GM21360 (cell line): Measurements from ENCODE around the gene PPM1J.
A peak's percentile ranks its signal among the peaks of the same experiment; 100 is the strongest.

ENCODE experiments used
- ATAC-seq: cut with Tn5 transposase; IDR thresholded peaks from one replicate; pipeline ENCODE4 v1.9.1; 2021; ENCODE audit warnings: mild to moderate bottlenecking, moderate library complexity; ENCODE audit not compliant: unreplicated experiment

PPM1J gene

DNA sequence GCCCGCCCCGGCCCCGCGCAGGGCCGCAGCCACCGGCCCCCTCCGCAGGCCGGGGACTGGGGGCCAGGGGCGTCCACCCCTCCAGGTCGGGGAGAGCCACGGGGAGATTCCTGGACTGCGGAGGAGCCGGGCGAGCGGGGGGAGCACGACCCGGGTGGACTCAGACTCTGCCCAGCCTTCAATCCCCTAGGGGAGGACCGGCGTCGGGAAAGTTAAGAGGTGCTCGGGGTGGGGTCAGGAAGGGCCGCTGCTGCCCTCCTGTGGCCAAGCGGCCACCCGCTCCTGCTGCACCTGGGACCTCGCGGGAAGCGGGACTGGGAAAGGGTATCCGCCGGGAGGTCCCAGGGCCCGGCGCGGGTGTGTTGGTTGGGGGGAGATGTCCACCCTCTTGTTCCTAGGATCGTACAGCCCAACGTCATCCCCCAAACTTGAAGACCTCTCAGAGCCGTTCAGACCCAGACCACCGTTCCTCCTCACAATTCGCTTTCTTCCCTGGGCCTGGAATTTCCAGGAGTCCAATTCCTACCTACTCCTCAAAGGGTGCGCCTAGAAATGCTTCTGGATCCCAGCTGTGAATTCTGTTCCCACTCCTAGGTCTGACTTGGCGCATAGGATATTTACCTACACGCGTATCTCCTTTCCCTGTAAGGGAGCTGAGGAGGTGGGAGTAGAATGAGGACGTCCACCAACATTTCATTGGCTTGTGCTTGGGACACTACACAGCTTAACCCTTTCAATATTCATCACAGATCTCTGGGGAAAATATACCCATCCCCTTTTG, 7.7 kb downstream of the PPM1J start:
- ATAC-seq = peak; percentile 37

DNA sequence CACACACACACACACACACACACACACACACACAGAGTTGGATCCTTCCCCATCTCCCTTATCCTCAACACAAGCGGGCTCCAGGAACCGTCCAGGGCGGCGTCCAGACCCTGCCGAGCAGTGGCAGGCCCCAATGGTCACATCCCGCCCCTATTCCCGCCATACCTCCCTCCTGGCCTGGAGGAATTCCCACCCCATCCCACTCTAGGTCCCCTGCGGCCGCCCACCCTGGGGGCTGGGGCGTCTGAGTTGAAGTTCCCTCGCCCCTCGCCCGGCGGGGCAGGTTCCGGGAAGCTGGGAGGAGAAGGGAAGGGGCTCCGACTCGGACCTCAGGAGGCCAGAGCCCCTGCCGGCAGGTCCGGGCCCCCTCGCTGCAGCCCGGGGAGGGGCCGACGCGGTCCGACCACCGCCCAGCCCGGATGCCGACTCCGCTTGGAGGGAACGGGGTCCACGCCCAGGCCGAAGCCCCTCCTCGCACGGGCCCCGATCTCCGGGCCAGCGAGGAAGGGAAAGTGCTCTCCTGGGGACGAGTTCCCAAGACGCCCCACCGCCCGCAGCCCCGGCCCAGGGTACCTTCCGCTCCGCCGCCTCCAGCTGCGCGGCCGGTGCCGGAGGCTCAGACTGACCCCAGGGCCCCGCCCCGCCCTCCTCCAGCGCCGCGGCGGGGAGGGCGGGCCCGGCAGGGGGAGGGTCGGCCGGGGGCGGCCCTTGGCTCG, 8.5 kb downstream of the PPM1J start, which contains the start of gene RHOC:
Gene RHOC, minus strand, starts transcription at position 623 of the 716 bp plus-strand sequence. CDS start 3,328 bp downstream, outside the sequence.
- peak; percentile 46 for ATAC-seq

DNA sequence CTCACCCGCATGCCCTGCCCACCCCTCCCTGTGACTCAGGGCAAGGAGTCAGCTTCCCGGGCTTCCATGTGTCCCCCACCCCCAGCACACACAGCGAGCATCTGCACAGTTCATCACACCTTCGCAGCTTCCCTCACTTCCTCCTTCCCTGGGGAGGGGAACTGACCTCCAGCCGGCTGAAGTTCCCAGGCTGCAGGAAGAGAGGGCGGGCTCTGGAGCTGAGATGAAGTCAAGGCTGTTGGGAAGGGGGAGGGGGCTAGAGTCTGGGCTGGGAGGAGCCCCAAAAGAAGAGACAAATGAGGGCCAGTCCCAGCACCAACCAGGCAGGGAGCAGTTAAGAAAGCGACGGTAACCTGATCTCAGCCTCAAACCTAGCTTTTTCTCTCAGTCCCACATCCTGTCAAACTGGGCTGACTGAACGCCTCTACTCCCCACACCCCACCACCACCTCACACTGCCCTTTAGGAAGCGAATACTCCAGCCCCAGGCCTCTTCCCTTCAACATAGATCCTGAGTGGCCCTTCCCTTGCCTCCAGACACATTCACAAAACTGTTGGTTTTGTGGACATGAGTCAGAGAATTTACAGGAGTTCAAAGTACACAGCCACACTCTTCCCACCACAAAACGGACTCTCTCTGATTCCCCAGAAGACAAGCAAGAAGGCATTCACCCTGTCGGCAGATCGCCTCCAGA, 10.1 kb downstream of the PPM1J start:
- ATAC-seq = peak; percentile 59

DNA sequence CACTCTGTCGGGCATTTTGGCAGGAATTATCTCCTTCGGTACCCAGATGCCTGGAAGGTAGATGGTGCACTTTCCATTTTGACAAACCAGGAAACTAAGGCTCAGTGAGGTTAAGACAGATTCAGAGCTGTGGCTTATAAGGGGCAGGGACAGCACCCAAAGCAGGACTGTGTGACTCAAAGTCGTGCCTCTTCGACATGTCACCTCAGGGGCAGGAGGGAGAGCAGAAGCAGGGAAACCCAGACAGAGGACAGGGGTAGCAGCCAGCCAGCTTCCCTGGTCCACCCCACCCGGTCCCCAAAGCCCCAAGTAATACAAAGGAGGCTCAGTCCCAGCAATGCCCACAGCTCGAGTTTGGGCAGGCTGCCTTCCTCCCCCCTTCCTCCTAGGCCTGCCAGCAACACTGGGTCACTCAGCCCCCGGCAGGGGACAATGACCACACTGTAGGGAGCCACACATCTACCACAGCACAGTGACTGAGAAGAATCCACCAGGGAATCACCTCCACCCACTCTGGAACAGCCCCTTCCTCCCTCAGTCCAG, 10.7 kb downstream of the PPM1J start:
- no peak for ATAC-seq

DNA sequence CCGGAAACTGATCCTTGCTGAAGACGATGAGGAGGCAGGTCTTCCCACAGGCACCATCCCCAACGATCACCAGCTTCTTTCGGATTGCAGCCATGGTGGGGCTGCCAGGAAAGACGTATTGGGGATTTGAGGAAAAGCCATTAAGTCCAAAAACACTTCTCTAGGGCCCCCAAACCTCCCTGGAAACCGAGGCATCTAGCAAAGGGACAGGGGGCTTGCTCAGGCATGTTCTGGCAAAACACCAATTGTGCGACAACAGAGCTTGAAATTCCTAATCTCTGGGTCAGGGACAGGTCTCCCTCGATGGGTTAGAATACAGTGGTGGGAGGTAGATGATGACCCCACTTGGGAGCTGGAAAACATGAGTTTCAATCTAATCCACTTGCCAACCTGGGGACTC, 11.4 kb downstream of the PPM1J start:
- ATAC-seq = no peak

DNA sequence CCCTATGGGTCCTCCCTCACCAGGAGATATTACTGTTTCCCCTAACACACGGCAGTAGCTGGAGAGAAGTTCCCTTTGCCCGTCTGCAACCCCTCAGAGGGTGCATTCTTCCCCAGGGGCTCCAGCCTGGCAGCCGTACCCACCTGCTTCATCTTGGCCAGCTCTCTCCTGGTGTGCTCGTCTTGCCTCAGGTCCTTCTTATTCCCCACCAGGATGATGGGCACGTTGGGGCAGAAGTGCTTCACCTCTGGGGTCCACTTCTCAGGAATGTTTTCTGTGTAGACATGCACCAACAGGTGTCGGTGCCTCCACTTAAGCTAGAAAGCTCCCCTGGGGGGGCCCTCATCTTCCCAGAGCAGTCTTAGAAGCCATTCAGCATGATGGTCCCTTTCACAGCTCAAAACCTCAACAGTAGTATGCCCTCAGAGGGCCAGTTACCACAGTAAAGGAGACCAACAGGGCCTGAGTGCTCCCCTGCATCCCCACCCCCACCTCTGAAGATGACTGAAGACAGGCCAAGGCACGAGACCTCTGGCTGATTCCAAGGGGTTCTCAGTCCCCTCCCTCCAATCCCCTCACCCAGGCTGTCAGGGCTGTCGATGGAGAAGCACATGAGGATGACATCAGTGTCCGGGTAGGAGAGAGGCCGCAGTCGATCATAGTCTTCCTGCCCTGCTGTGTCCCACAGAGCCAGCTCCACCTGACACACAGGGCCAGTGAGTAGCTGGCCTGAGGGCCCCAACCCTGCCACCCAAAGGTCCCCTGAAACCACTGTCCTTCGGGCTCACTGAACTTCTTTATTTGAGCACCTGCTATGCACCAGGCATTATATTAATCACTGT, 12.5 kb downstream of the PPM1J start:
- no peak for ATAC-seq

DNA sequence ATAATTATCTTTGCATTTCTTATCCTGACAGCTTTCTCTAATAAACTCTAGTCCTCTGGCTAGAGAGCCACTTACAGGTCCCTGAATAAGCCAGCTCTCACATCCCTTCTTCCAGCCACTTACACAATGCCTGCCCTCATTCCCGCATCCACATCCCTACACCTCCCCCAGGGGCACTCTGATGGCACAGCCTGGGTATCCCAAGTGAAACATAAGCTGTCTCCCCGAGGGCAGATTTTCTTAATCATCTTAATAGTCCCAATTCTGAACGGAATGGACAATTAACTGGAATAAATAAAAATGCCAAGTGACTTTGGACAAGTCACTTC, 13.1 kb downstream of the PPM1J start:
- no peak for ATAC-seq

DNA sequence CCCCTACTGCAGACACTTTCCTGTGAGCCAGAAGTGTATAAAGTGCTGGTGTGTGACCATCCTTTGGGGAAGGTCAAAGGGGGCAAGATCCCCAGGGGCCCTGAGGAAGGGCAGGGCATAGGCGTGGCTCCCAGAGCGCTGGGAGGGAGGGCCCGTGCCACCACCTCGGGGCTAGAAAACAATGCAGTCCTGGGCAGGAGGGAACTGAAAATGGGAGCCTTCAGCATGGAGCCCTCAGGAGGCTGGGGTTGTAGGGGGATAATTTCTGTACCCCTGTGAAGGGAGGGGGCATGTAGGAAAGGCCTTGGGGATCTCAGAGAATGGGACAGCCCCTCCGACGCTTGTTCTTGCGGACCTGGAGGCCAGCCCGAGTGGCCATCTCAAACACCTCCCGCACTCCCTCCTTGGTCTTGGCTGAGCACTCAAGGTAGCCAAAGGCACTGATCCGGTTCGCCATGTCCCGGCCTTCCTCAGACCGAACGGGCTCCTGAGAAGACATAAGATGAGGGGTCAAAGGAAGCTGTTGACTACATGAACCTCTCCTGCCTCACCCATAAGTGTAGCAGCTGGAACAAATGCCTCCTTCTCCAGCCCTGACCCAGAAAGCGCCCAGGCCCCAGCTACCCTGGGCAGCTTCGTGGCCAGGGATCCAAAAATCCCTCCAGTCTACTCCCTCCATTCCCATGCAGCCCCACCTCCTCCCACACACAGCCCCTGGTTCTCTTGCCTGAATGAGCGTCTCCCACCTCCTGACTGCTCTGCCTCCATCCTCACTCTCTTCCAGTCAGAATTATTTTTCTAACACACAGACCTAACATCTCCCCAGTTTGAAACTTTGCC, 13.7 kb downstream of the PPM1J start:
- no peak for ATAC-seq

DNA sequence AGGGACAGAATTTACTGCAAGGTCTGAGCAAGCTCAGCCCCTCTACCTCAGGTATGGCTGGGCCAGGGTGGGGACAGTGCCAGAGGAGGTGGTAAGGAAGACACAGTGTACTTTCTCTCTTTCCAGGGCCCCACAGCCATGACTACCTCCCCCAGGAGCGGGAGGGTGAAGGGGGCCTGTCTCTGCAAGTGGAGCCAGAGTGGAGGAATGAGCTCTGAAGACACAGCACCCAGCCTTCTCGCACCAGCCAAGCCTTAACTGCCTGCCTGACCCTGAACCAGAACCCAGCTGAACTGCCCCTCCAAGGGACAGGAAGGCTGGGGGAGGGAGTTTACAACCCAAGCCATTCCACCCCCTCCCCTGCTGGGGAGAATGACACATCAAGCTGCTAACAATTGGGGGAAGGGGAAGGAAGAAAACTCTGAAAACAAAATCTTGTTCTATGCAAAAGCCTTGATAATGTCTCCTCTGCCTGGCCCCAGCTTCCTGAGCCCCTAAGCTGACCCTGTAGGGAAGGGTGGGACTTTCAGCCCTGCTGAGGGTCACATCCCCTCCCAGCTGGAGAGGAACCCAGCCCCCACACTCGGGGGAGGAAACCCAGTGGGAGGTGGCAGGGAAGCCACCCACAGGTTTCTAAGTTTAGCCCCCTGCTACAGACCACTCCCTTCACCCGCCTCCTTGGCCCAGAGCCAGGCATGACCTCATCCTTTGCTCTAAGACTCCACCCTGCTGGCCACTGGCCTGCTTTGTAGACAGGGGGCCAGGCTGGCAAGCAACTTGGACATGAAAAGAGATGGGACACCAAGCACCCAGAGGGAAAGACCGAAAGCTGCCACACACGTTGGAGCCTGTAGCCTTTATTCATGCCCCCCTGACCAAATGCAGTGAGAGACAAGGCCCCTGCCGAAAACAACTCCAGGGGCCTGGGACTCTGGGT, 14.6 kb downstream of the PPM1J start:
- peak; percentile 30 for ATAC-seq

DNA sequence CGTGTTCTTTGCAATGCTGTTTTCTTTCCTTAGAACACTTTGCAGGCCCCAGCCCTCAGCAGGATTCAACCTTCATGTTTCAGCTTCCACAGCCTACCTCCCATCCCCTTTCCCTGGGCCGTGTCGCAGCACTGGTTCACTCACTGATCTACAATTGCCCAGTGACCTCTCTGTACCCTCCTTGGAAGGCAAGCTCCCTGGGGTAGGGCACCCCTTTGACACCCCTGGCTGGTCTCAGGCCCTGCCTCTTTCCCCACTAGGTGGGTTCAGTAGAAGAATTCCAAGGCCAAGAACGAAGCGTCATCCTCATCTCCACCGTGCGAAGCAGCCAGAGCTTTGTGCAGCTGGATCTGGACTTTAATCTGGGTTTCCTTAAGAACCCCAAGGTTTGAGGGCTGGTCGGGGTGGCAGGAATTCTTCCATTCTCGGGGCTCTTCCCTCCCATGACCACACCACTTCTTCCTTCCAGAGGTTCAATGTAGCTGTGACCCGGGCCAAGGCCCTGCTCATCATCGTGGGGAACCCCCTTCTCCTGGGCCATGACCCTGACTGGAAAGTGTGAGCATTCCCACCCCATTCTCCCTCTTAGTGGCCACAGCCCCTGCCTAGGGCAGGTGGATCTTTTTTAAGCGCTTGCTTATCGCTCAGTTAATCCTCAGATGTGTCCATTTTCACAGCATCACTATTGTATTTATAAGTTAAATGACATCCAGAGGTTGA, 15.5 kb downstream of the PPM1J start:
- no peak for ATAC-seq

DNA sequence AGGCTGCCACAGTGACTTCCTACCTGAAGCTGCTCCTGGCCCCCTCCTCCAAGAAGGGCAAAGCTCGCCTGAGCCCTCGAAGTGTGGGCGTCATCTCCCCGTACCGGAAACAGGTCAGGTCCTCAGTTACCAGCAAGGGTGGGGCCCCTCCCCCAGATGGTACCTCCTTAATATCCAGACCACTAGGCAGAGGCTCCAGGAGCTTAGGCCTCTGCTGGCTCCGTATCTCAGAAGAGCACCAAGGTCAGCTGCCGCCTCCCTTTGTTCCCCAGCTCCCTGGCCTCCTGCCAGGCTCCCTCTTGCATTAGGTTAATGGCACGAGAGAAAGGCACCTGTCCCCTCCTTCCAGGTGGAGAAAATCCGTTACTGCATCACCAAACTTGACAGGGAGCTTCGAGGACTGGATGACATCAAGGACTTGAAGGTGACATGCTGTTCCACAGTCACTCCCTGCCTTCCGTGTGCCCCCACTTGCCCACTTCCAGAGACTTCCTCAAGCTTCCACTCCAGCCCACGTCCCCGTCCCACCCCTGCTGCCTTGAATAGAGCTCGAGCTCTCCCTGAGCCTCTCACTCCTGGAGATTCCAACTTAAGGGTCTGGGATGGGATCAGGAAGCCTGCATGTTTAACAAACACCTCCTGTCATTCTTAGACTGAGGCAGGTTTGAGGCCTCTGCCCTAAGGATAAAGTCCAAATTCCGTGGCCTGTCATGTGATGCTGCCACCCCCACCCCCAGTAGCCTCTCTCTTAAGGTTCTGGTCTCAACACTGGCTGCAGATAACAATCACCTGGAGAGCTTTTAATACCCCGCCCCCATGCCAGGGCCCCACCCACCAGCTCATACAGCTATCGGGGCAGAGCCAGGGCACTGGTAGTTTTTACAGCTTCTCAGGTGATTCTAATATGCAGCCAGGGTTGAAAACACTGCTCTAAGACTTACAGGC, 16.5 kb downstream of the PPM1J start:
- ATAC-seq = no peak

DNA sequence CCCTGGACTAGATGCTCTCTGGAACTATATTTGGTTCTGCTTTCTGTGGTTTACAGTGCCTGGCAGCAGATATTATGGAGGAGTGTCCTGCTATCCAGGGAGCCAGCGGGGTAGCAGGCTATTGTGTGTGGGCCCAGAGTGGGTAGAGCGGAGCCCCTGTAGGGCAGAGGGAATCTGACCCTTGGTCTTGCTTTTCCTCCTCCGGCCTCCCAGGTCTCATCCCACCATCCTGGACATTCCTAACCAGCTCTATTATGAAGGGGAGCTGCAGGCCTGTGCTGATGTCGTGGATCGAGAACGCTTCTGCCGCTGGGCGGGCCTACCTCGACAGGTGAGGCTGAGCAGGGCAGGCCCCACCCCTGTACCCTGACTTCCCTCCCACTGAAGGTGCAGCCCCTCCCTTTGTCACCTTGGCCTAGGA, 17.3 kb downstream of the PPM1J start:
- no peak for ATAC-seq

DNA sequence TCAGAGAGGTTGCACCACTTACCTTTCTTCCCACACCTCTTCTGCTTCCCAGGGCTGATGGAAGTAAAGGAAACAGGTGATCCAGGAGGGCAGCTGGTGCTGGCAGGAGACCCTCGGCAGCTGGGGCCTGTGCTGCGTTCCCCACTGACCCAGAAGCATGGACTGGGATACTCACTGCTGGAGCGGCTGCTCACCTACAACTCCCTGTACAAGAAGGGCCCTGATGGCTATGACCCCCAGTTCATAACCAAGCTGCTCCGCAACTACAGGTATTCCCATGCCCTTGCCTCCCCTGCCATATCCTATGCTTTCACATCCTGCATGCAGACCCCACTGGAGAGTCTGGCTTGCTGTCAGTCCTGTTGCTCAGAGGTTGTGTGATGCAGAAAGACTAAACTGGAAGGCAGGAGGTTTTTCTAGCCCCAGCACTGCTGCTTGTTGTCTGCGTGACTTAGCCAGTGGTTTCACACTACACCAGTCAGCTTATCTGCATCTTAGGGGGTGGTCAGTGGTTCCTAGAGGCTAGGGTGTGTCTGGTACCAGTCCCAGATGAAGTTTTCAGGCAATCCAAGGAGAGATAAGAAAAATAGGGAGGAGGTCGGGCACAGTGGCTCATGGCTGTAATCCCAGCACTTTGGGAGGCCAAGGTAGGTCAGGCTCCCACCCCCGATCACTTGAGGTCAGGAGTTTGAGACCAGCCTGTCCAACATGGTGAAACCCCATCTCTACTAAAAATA, 18.4 kb downstream of the PPM1J start:
- ATAC-seq = no peak

DNA sequence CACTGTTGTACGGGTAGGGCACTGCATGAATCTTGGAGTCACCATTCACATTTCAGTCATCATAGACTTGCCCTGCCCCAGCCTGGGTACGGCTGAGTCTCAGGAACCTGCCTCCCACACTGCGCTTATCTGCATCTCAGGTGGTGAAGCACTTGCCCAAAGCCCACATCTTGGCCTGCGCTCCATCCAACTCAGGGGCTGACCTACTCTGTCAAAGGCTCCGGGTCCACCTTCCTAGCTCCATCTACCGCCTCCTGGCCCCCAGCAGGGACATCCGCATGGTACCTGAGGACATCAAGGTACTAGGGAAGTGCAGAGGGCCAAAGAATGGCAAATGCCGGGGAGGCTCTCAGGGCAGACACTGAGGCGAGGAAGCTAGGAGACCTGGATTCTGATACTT, 19.9 kb downstream of the PPM1J start:
- ATAC-seq = no peak

DNA sequence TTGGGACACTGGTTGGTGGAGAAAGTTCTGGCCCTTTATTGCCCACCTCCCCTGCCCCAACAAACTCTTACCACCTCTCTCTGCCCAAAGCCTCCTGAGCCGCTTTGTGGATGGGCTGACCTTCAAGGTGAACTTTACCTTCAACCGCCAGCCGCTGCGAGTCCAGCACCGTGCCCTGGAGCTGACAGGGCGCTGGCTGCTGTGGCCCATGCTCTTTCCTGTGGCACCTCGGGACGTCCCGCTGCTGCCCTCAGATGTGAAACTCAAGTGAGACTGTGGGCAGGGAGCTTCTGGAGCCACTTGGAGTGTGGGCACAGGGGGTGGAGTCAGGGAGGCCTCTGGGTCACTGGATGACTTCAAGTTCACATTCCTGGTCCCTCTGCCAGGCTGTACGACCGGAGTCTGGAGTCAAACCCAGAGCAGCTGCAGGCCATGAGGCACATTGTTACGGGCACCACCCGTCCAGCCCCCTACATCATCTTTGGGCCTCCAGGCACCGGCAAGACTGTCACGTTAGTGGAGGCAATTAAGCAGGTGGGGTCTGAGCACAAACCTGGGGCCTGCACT, 20.7 kb downstream of the PPM1J start:
- no peak for ATAC-seq

DNA sequence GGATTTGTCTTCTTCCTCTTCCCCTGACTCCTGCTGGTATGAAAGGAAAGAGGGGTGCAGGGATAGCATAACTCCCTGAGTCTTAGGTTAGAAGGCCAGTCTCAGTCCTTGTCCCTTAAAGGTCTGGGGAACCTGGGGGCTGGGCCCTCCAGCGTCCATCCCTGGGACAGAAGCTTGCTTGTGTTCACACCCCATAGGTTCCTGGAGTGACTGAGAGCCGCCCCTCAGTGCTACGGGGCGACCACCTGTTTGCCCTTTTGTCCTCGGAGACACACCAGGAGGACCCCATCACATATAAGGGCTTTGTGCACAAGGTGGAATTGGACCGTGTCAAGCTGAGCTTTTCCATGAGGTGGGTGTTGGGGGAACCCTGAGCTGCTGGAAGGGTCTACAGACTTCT, 21.3 kb downstream of the PPM1J start:
- ATAC-seq = no peak
